Smooth muscle cell (in vitro differentiated cells): ENCODE results near the gene PRPS1. TPM values are rescaled to one million over a fixed set of nuclear protein-coding genes. Genes with fewer than 3 reads are reported as not detected.

Experiments
- DNase-seq: peaks from one replicate; lab custom pipeline; 2025; ENCODE audit not compliant: unreplicated experiment; lab: John Stamatoyannopoulos, UW
- H2AFZ ChIP-seq: fragments of 200-600 bp; sonication (generic); 2 replicates; pipeline ENCODE4 v1.6.0; 2016; ENCODE audit warnings: antibody characterized with exemption, low read depth, mild to moderate bottlenecking
- H3F3A ChIP-seq: fragments of 200-600 bp; sonication (generic); 2 replicates; pipeline ENCODE4 v1.6.0; 2017; ENCODE audit warnings: antibody characterized with exemption, low read depth
- H3K27ac ChIP-seq: fragments of 200-600 bp; sonication (generic); 2 replicates; pipeline ENCODE4 v1.5.1; 2016; ENCODE audit warnings: low read depth, mild to moderate bottlenecking
- H3K27me3 ChIP-seq: fragments of 200-600 bp; sonication (generic); 2 replicates; pipeline ENCODE4 v1.6.1; 2016; ENCODE audit warnings: low read depth, mild to moderate bottlenecking
- H3K36me3 ChIP-seq: fragments of 200-600 bp; sonication (generic); 2 replicates; pipeline ENCODE4 v1.5.1; 2016; ENCODE audit warnings: low read depth
- H3K4me1 ChIP-seq: fragments of 200-600 bp; sonication (generic); 2 replicates; pipeline ENCODE4 v1.5.1; 2016; ENCODE audit warnings: low read depth
- H3K4me2 ChIP-seq: fragments of 200-600 bp; sonication (generic); 2 replicates; pipeline ENCODE4 v1.6.0; 2016; ENCODE audit warnings: mild to moderate bottlenecking
- H3K4me3 ChIP-seq: fragments of 200-600 bp; sonication (generic); 2 replicates; pipeline ENCODE4 v1.5.1; 2016; ENCODE audit warnings: mild to moderate bottlenecking
- H3K79me2 ChIP-seq: fragments of 200-600 bp; sonication (generic); 2 replicates; pipeline ENCODE4 v1.6.0; 2016; ENCODE audit warnings: low read depth, mild to moderate bottlenecking
- H3K9ac ChIP-seq: fragments of 200-600 bp; sonication (generic); 2 replicates; pipeline ENCODE4 v1.6.0; 2016; ENCODE audit warnings: low read depth
- H3K9me3 ChIP-seq: fragments of 200-600 bp; sonication (generic); replicated peaks from 2 replicates; pipeline ENCODE4 v1.5.1; 2016; ENCODE audit warnings: low read depth
- H4K20me1 ChIP-seq: fragments of 200-600 bp; sonication (generic); 2 replicates; pipeline ENCODE4 v1.6.0; 2016; ENCODE audit warnings: low read depth
- WGBS: methylation state at CpG from one replicate; pipeline ENCODE4 v1.1.7; 2016; ENCODE audit warnings: low lambda C conversion rate; 5-methylcytosine and 5-hydroxymethylcytosine counted together
- polyA plus RNA-seq: library from polyadenylated mRNA; unstranded; fragments of >200 nt; fragmentation: Nextera tagmentation; extraction: Ambion mirVana; gene quantifications from 2 replicates; pipeline ENCODE4 v1.2.1, GENCODE V29; 2016
- total RNA-seq: library from RNA; depleted of rRNA; stranded (reverse); fragments of >200 nt; gene quantifications from 2 replicates; pipeline ENCODE4 v1.2.3, GENCODE V29; 2014
- TF ChIP-seq, protein P1 (sequence below): fragments of 200-600 bp; sonication (generic); IDR thresholded peaks from 2 replicates; pipeline ENCODE4 v1.5.1; 2017; ENCODE audit warnings: borderline replicate concordance, mild to moderate bottlenecking, antibody characterized with exemption; ENCODE audit not compliant: insufficient read depth, poor library complexity, severe bottlenecking

PRPS1 gene
- total RNA-seq (60.5 and 74.5 TPM in 2 replicates), polyA plus RNA-seq (40.3 and 51.7 TPM in 2 replicates)

DNA sequence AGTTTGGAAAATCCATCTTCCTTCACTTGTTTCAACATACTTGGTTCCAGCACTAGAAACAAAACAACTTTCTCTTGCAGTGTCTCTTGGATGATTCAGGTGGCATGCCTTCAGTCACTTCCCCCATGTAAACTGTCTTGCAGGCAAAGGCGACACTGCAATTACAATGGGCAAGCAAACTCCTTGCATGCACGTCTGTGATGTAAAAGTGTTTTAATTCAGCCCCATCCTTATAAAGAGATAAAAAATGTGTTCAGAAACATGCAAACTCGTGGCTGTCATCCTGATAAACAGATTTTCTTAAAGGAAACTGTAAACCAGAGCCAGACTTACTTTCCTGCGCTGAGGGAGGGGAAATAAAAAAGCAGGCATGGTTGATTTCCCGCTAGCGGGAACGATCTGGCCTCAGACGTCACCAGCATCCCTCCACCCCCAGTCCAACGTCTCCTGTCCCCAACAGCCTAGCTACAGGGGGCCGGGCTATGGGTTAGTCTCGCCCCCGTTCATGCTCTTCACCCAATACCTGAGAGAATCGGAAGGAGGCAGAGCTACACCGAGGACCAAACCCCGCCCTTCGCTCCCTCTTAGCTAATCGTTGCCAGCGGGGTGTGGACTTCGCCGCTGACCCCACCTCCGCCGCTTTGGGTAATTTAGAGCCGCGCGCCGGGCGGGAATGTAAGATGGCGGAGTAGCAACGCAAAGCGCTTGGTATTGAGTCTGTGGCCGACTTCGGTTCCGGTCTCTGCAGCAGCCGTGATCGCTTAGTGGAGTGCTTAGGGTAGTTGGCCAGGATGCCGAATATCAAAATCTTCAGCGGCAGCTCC, at the start of gene PRPS1:
Gene PRPS1 (plus strand): TSS at position 673 of the 824 bp plus-strand sequence. CDS start 119 bp downstream, at position 792.
- Histone ChIP-seq H3K9ac (peak within 1 kb of the TSS; percentile 73), H3F3A (peaks cover 3% of the 10 kb centered on the region), H3K9me3 (no peaks in the 10 kb centered on the region), H3K4me3 (peak within 1 kb of the TSS; percentile 80), H4K20me1 (peaks cover 39% of the 10 kb centered on the region), H3K36me3 (no peaks in the 10 kb centered on the region), H3K79me2 (peaks cover 39% of the 10 kb centered on the region), H3K27ac (peak within 1 kb of the TSS; percentile 50), H3K27me3 (no peaks in the 10 kb centered on the region), H2AFZ (peak within 1 kb of the TSS; percentile 76), H3K4me2 (peak within 1 kb of the TSS; percentile 84), H3K4me1 (peaks cover 15% of the 10 kb centered on the region)
- TF ChIP-seq, protein P1, sequence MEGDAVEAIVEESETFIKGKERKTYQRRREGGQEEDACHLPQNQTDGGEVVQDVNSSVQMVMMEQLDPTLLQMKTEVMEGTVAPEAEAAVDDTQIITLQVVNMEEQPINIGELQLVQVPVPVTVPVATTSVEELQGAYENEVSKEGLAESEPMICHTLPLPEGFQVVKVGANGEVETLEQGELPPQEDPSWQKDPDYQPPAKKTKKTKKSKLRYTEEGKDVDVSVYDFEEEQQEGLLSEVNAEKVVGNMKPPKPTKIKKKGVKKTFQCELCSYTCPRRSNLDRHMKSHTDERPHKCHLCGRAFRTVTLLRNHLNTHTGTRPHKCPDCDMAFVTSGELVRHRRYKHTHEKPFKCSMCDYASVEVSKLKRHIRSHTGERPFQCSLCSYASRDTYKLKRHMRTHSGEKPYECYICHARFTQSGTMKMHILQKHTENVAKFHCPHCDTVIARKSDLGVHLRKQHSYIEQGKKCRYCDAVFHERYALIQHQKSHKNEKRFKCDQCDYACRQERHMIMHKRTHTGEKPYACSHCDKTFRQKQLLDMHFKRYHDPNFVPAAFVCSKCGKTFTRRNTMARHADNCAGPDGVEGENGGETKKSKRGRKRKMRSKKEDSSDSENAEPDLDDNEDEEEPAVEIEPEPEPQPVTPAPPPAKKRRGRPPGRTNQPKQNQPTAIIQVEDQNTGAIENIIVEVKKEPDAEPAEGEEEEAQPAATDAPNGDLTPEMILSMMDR, result no peak
- 2% methylated on average over 37 of the region's 37 CpGs for WGBS
- DNase-seq, result peak; percentile 80

DNA sequence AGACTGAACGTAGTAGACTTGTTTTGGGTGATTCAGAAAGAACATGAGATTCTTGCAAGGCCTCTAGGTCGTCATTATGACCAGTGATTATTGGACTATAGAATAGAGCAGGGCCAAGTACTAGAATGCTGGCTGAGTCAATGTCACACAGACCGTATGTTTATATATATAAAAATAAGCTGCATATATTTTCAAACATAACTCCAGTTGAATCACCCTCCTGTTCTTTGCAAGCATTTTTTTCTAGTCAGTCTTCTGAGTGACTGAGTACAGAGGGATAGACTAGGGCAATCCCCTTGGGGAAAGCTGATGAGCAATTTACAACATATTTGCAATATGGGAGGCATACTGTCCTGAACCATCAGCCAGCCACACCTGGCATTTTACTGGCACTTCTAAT, 48.4 kb upstream of the PRPS1 start:
- H3K36me3 ChIP-seq, result no peaks in the 10 kb centered on the region
- no peaks in the 10 kb centered on the region for H3K4me1 ChIP-seq
- H3K9me3 ChIP-seq, result no peaks in the 10 kb centered on the region
- no peak overlapping the region for H3K27ac ChIP-seq
- no peaks in the 10 kb centered on the region for H3K27me3 ChIP-seq
- H4K20me1 ChIP-seq, result no peaks in the 10 kb centered on the region
- 83% methylated on average over 3 of the region's 3 CpGs for WGBS
- no peak overlapping the region for H3K9ac ChIP-seq
- no peak overlapping the region for H3K4me3 ChIP-seq
- TF ChIP-seq, protein P1, result no peak
- H3K4me2 ChIP-seq, result no peak overlapping the region
- H3K79me2 ChIP-seq, result no peaks in the 10 kb centered on the region
- H3F3A ChIP-seq, result no peaks in the 10 kb centered on the region
- no peak overlapping the region for H2AFZ ChIP-seq
- no peak for DNase-seq

DNA sequence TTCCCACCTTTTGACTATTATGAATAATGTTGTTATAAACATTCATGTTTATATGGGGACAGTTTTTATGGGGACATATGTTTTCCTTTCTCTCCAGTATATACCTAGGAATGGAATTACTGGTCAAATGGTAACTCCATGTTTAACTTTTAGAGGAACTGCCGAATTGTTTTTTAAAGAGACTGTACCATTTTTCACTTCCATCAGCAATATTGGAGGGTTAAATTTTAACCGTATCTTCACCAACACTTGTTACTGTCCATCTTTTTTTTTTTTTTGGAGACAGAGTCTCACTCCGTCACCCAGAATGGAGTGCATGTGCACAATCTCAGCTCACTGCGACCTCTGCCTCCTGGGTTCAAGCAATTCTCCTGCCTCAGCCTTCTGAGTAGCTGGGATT, 46.4 kb upstream of the PRPS1 start:
- Histone ChIP-seq H3K9ac (no peak overlapping the region), H4K20me1 (no peaks in the 10 kb centered on the region), H3K4me3 (no peak overlapping the region), H3K4me1 (no peaks in the 10 kb centered on the region), H2AFZ (no peak overlapping the region), H3F3A (no peaks in the 10 kb centered on the region), H3K27me3 (no peaks in the 10 kb centered on the region), H3K27ac (no peak overlapping the region), H3K4me2 (no peak overlapping the region), H3K79me2 (no peaks in the 10 kb centered on the region), H3K36me3 (no peaks in the 10 kb centered on the region), H3K9me3 (no peaks in the 10 kb centered on the region)
- DNase-seq, result no peak
- TF ChIP-seq, protein P1, result no peak
- 99% methylated on average over 4 of the region's 4 CpGs for WGBS
